ENCODE results near the gene ZBTB7C.

The ZBTB7C gene

DNA sequence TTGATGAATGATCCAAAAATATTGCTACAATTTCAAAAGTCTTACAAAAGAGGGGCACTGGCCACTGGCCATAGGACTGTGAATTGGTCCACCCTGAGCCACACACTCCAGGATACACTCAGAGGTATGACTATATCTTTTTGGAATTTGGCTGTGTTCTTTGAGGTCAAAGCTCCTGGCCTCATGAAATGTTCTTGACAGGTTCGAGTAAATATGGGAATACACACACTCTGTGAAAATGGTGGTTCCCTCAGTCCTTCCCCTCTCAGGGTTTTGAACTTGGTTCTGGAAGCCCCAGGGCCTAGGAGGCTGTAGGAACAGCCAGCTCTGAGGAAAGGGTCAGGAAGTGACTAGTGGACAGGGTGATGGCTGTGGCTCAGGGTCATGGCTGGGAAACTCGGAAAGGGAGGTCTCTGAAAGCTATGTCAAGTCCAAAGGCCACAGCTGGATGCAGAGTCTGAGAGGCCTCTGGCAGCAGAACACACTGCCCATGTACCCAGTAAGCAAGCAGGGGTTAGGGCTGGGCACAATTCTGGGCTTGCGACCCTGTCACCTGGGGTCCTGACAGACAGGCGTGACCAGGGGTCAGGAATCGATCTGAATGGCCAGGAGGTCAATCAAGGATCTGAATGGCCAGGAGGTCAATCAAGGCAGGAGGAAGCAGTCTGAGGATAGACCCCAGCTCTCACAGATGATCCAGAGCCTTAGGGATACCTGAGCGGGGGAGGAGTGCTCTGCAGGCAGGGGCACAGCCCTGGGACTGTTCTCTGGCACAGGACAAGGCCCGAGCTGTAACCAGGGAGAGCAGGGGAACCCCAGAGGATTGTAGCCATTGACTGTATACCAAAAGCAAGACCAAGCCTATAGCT lies 255.3 kb downstream of the ZBTB7C start:
- no peak overlapping the region for H3K27ac ChIP-seq (ENCODE audit: low read depth, low read length)
- peaks cover 15 to 18% of the 10 kb centered on the region in 2 donors for H3K4me1 ChIP-seq (ENCODE audit: control insufficient read depth in 1 of 2, insufficient read depth in 2 of 2, low read length in 2 of 2)
- H3K9ac ChIP-seq (ENCODE audit: low read depth in 1 of 2, low read length in 2 of 2) = no peak overlapping the region
- H3K36me3 ChIP-seq (ENCODE audit: control insufficient read depth in 1 of 2, insufficient read depth in 2 of 2, low read length in 2 of 2) = no peaks in the 10 kb centered on the region
- no peaks in the 10 kb centered on the region for H3K9me3 ChIP-seq (ENCODE audit: control insufficient read depth in 1 of 2, low read length in 2 of 2)
- H3K4me3 ChIP-seq (ENCODE audit: low read depth in 1 of 2, low read length in 2 of 2) = no peak overlapping the region
- H3K27me3 ChIP-seq (ENCODE audit: control insufficient read depth in 1 of 2, insufficient read depth in 2 of 2, low read length in 2 of 2) = no peaks in the 10 kb centered on the region

DNA sequence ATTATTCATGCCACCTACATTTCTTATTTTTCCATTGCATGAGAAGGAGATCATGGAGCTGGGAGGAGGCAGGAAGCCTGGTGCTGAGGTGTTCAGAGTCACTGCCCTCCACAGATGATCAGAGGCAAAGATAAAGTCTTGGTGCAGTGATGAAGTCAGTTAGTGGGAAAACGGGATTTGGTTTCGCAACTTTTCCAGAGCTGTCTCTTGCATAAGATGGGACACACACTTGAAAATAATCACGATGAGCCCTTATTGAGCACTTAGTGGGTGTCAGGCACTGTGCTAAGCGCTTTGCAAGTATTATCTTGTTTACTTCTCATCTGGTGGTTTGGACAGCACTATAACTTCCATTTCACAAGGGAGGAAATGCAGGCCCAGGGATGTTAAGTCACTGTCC lies 256.6 kb downstream of the ZBTB7C start:
- Histone ChIP-seq H3K4me3 (ENCODE audit: low read depth in 1 of 2, low read length in 2 of 2) (no peak overlapping the region), H3K4me1 (ENCODE audit: control insufficient read depth in 1 of 2, insufficient read depth in 2 of 2, low read length in 2 of 2) (peaks cover 21 to 23% of the 10 kb centered on the region in 2 donors), H3K9me3 (ENCODE audit: control insufficient read depth in 1 of 2, low read length in 2 of 2) (no peaks in the 10 kb centered on the region), H3K27me3 (ENCODE audit: control insufficient read depth in 1 of 2, insufficient read depth in 2 of 2, low read length in 2 of 2) (no peaks in the 10 kb centered on the region), H3K27ac (ENCODE audit: low read depth, low read length) (no peak overlapping the region), H3K9ac (ENCODE audit: low read depth in 1 of 2, low read length in 2 of 2) (no peak overlapping the region), H3K36me3 (ENCODE audit: control insufficient read depth in 1 of 2, insufficient read depth in 2 of 2, low read length in 2 of 2) (no peaks in the 10 kb centered on the region)

DNA sequence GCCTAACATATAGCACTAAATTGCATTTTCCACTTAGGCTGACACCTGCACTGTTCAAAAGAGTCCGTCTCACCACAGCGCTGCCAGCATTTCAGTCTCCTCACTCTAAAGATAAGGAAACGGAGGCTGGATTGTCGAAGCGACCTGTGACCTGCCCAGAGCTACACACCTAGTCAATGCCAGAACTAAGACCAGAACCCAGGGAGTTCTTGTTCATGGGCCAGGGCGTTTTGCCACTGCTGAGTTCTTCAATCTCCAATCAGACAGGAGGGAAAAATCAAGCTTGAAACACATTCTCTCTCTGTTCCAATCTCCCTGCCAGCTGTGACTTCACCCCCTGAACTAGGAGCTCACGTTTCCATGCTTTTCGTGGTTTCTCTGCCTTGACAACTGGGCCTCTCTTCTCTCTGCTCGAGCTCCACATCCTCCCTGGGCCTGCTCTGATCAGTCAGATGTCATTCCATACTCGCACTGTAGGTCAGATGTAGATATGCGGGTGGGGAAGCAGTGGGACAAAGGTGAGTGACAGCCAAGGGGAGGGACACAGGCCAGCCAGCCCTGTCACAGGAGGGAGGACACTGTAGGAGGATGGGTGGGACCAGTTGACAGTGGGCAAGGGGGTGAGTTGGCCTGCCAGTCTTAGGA lies 257.6 kb downstream of the ZBTB7C start:
- no peak overlapping the region for H3K9ac ChIP-seq (ENCODE audit: low read depth in 1 of 2, low read length in 2 of 2)
- no peaks in the 10 kb centered on the region for H3K9me3 ChIP-seq (ENCODE audit: control insufficient read depth in 1 of 2, low read length in 2 of 2)
- H3K4me1 ChIP-seq (ENCODE audit: control insufficient read depth in 1 of 2, insufficient read depth in 2 of 2, low read length in 2 of 2) = peaks cover 21 to 23% of the 10 kb centered on the region in 2 donors
- no peak overlapping the region for H3K27ac ChIP-seq (ENCODE audit: low read depth, low read length)
- no peak overlapping the region for H3K4me3 ChIP-seq (ENCODE audit: low read depth in 1 of 2, low read length in 2 of 2)
- H3K36me3 ChIP-seq (ENCODE audit: control insufficient read depth in 1 of 2, insufficient read depth in 2 of 2, low read length in 2 of 2) = no peaks in the 10 kb centered on the region
- H3K27me3 ChIP-seq (ENCODE audit: control insufficient read depth in 1 of 2, insufficient read depth in 2 of 2, low read length in 2 of 2) = no peaks in the 10 kb centered on the region

DNA sequence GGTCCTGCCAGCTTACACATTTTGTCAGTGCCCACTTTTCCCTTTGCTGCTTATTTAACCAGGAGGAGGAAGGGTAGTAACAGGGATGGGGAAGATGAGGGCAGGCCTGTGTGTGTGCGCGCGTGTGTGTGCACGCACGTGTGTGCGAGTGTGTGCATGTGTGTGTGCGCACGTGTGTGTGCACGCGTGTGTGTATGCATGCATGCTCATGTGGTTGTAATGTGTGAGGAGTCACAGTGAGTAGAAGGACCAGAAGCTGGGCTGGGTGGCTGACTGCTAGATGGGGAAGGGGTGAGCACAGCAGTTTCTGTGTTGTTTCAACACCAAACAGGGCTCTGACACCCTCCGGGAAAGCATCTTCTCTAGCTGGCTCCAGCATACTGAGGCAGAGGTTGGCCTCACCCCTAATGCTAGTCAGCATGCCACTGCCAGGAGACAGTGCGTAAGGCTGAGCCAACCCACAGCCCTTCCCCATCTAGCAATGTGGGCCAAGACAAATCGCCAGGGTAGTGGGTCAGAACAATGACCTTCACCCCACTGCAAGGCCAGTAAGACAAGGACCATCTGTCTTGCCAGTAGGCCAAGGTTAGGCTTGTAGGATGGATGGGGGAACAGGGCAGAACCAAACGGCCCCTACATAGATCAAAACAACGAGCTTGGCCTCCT lies 260.0 kb downstream of the ZBTB7C start:
- Histone ChIP-seq H3K27me3 (ENCODE audit: control insufficient read depth in 1 of 2, insufficient read depth in 2 of 2, low read length in 2 of 2) (no peaks in the 10 kb centered on the region), H3K9me3 (ENCODE audit: control insufficient read depth in 1 of 2, low read length in 2 of 2) (no peaks in the 10 kb centered on the region), H3K4me1 (ENCODE audit: control insufficient read depth in 1 of 2, insufficient read depth in 2 of 2, low read length in 2 of 2) (peaks cover 20 to 23% of the 10 kb centered on the region in 2 donors), H3K9ac (ENCODE audit: low read depth in 1 of 2, low read length in 2 of 2) (no peak overlapping the region), H3K27ac (ENCODE audit: low read depth, low read length) (no peak overlapping the region), H3K4me3 (ENCODE audit: low read depth in 1 of 2, low read length in 2 of 2) (no peak overlapping the region), H3K36me3 (ENCODE audit: control insufficient read depth in 1 of 2, insufficient read depth in 2 of 2, low read length in 2 of 2) (no peaks in the 10 kb centered on the region)

DNA sequence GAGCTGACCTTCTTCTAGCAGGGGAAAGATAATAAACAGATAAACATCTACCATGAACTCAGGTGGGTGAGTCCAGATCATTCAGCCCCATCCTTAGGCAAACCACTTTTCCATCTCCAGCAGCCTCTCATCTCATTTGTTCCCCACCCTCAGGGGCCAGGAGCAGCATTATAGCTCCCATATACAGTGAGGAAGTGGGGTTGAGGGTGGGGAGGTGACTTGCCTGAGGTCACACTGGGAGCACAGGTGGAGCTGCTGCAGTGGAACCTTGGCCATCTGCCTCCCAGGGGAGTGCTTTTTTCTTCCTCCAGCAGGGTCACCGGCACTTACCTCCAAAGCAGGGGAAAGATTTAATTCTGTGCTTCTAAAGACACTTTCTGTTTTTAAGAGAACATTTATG lies 266.2 kb downstream of the ZBTB7C start:
- H3K4me3 ChIP-seq (ENCODE audit: low read depth in 1 of 2, low read length in 2 of 2) = no peak overlapping the region
- no peaks in the 10 kb centered on the region for H3K36me3 ChIP-seq (ENCODE audit: control insufficient read depth in 1 of 2, insufficient read depth in 2 of 2, low read length in 2 of 2)
- H3K9ac ChIP-seq (ENCODE audit: low read depth in 1 of 2, low read length in 2 of 2) = no peak overlapping the region
- peaks cover 0 to 1% of the 10 kb centered on the region in 2 donors for H3K27me3 ChIP-seq (ENCODE audit: control insufficient read depth in 1 of 2, insufficient read depth in 2 of 2, low read length in 2 of 2)
- no peak overlapping the region for H3K27ac ChIP-seq (ENCODE audit: low read depth, low read length)
- H3K4me1 ChIP-seq (ENCODE audit: control insufficient read depth in 1 of 2, insufficient read depth in 2 of 2, low read length in 2 of 2) = peaks cover 26 to 37% of the 10 kb centered on the region in 2 donors
- no peaks in the 10 kb centered on the region for H3K9me3 ChIP-seq (ENCODE audit: control insufficient read depth in 1 of 2, low read length in 2 of 2)

DNA sequence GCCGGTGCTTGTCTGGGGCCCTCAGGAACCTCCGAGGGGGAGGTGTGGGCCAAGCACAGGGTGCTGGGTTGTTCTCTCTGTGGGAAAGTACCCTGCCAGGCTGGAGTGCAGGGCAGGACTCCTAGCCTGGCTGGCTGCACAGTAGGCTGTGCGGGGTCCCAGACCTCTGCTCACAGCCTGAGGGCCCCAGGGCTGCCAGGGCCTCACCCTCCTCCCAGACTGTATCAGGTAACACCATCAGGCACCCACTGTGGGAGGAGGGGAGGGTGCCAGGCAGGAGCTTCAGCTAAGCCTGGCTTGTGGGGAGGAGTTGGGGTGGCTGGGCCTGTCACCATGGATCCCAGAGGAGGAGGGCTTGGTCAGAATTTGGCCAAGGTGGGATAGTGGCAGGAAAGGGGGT lies 266.8 kb downstream of the ZBTB7C start:
- H3K9ac ChIP-seq (ENCODE audit: low read depth in 1 of 2, low read length in 2 of 2) = no peak overlapping the region
- H3K4me1 ChIP-seq (ENCODE audit: control insufficient read depth in 1 of 2, insufficient read depth in 2 of 2, low read length in 2 of 2) = peaks cover 32 to 43% of the 10 kb centered on the region in 2 donors
- no peak overlapping the region for H3K27ac ChIP-seq (ENCODE audit: low read depth, low read length)
- H3K9me3 ChIP-seq (ENCODE audit: control insufficient read depth in 1 of 2, low read length in 2 of 2) = no peaks in the 10 kb centered on the region
- no peak overlapping the region for H3K4me3 ChIP-seq (ENCODE audit: low read depth in 1 of 2, low read length in 2 of 2)
- H3K27me3 ChIP-seq (ENCODE audit: control insufficient read depth in 1 of 2, insufficient read depth in 2 of 2, low read length in 2 of 2) = peaks cover 3 to 7% of the 10 kb centered on the region in 2 donors
- H3K36me3 ChIP-seq (ENCODE audit: control insufficient read depth in 1 of 2, insufficient read depth in 2 of 2, low read length in 2 of 2) = no peaks in the 10 kb centered on the region

DNA sequence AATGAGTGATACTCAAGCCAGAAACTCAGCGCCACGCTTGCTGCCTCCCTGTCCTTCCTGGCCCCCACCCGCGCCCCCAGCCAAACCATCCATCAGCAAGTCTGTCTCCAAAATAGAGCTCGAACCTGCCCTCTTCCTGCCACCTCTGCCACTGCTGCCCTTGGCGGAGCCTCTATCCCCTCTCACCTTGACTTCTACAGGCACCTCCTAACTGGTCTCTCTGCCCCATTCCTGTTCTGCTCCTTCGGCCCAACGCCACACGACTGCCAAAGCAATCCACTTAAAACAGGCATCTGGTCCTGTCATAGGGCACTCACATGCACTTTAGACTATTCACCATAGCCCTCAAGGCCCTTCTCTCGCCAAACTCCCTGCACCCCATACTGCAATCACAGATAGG lies 268.5 kb downstream of the ZBTB7C start:
- no peak overlapping the region for H3K27ac ChIP-seq (ENCODE audit: low read depth, low read length)
- H3K9ac ChIP-seq (ENCODE audit: low read depth in 1 of 2, low read length in 2 of 2) = no peak overlapping the region
- H3K9me3 ChIP-seq (ENCODE audit: control insufficient read depth in 1 of 2, low read length in 2 of 2) = no peaks in the 10 kb centered on the region
- H3K4me1 ChIP-seq (ENCODE audit: control insufficient read depth in 1 of 2, insufficient read depth in 2 of 2, low read length in 2 of 2) = peaks cover 36 to 46% of the 10 kb centered on the region in 2 donors
- H3K36me3 ChIP-seq (ENCODE audit: control insufficient read depth in 1 of 2, insufficient read depth in 2 of 2, low read length in 2 of 2) = no peaks in the 10 kb centered on the region
- no peak overlapping the region for H3K4me3 ChIP-seq (ENCODE audit: low read depth in 1 of 2, low read length in 2 of 2)
- H3K27me3 ChIP-seq (ENCODE audit: control insufficient read depth in 1 of 2, insufficient read depth in 2 of 2, low read length in 2 of 2) = peaks cover 3 to 7% of the 10 kb centered on the region in 2 donors

DNA sequence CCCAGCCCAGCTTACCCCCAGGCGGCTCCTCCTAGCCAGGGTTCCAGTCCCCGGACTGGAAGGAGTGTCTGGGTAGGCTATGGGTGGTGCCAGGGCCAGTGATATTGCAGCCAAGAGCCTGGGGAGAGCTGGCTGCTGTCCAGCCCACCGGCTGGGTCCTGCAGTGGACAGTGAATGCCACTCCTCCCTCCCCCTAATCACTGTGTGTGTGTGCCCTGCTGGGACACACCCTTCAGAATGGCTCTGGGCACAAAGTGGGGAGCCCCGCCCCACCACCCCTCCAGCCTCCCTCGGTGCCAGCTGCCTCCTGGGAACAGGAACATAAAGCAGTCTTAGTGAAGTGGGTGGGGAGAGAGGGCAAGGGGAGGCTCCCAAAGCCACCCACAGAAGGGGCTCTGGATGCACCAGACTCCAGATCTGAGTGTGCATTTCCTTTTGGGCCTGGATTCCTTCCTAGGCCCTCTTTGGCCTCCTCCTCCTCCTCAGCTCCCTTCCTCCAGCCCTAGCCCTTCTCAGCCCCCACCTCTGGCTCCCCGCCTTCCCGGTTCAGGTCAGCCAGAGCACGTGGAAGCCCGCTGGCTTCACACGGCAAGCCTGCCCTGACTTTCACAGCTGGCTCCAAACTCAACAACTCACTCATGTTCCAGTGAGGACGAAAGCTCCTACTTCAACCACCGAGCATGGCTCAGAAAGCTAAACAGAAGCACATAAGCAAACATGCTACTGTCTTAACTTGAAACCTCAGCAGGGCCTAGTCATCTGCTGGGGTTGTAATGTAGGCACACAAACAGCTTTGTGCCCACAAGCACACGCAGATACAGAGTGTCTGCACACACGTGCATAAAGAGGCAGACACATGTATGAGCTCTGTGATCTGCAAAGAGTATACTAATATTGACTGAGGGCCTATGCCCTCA lies 269.5 kb downstream of the ZBTB7C start:
- H3K27me3 ChIP-seq (ENCODE audit: control insufficient read depth in 1 of 2, insufficient read depth in 2 of 2, low read length in 2 of 2) = peaks cover 6 to 12% of the 10 kb centered on the region in 2 donors
- peak overlapping the region; percentile 54 for H3K27ac ChIP-seq (ENCODE audit: low read depth, low read length)
- H3K4me1 ChIP-seq (ENCODE audit: control insufficient read depth in 1 of 2, insufficient read depth in 2 of 2, low read length in 2 of 2) = peaks cover 38 to 50% of the 10 kb centered on the region in 2 donors
- no peaks in the 10 kb centered on the region for H3K9me3 ChIP-seq (ENCODE audit: control insufficient read depth in 1 of 2, low read length in 2 of 2)
- H3K4me3 ChIP-seq (ENCODE audit: low read depth in 1 of 2, low read length in 2 of 2) = no peak overlapping the region
- H3K36me3 ChIP-seq (ENCODE audit: control insufficient read depth in 1 of 2, insufficient read depth in 2 of 2, low read length in 2 of 2) = no peaks in the 10 kb centered on the region
- no peak overlapping the region for H3K9ac ChIP-seq (ENCODE audit: low read depth in 1 of 2, low read length in 2 of 2)

DNA sequence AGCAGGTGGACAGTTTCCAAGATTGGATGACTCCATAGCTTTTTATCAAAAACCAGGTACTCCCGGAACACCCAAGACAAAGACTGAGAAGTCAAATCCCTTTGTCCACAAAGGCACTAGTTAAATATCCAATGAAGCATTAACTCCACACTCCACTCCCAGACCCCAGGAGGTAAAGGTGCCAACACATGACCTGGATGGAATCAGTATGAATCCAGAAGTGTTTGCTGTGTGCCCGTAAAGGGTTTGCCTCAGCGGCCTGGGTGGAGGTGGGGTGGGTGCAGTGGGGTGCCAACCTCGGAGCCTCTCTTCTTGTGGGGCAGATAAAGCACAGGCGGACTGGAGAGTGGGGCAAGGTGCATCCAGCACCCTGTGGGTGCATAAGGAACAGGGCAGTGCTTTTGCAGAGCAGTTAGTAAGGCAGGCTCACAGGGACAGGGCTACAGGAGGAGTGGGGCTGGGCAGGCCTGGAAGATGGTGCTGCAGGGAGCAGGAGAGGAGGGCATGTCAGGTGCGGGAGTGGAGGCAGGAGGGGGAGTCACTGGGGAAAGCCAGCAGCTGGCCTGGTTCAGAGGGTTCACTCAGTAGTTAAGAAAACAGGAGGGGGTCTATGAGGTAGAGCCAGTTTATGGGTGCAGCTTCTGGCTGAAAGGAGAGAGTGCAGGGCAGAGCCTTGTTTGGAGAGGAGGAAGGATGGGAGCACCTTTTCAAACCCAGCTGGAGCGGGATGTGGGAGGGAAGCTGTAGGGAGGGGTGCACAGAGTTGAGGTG lies 270.3 kb downstream of the ZBTB7C start:
- H3K27me3 ChIP-seq (ENCODE audit: control insufficient read depth in 1 of 2, insufficient read depth in 2 of 2, low read length in 2 of 2) = peaks cover 6 to 12% of the 10 kb centered on the region in 2 donors
- H3K4me1 ChIP-seq (ENCODE audit: control insufficient read depth in 1 of 2, insufficient read depth in 2 of 2, low read length in 2 of 2) = peaks cover 39 to 56% of the 10 kb centered on the region in 2 donors
- peak overlapping the region in 1 of 2 donors; percentile 35 for H3K9ac ChIP-seq (ENCODE audit: low read depth in 1 of 2, low read length in 2 of 2)
- H3K27ac ChIP-seq (ENCODE audit: low read depth, low read length) = peak overlapping the region; percentile 54
- H3K9me3 ChIP-seq (ENCODE audit: control insufficient read depth in 1 of 2, low read length in 2 of 2) = no peaks in the 10 kb centered on the region
- H3K36me3 ChIP-seq (ENCODE audit: control insufficient read depth in 1 of 2, insufficient read depth in 2 of 2, low read length in 2 of 2) = no peaks in the 10 kb centered on the region
- no peak overlapping the region for H3K4me3 ChIP-seq (ENCODE audit: low read depth in 1 of 2, low read length in 2 of 2)

Data from duodenal mucosa (tissue), 2 donors.